ENCODE data around the gene CDH13.

Gene CDH13

DNA sequence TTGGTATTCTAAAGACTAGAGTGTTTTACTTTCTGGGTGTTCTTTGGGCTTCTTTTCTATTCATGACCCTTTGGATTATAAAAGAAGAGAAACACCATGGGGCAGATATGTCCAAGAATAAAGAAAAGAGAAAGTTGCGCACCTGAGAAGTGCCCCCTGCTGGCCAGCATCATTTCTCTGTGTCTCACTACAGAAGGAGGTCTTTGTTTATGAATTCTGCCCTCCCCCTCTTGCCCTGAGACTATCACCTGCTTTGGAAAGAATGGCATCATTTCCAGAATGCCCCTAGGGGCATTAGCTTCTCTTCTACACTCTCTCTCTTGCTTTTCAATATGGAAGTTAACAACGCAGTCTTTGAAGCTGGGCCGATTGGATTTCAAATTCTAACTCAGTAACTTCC lies 45.0 kb downstream of the CDH13 start:
- no peaks in the 10 kb centered on the region for H3K79me2 ChIP-seq (ENCODE audit: low read length)
- TF ChIP-seq EZH2phosphoT487 (IDR thresholded peaks at IDR 0.05; ENCODE audit: low read length) (no peak), CTCF (IDR thresholded peaks at IDR 0.05; ENCODE audit: low read length) (no peak; the same call in 1 of the 2 replicates), EZH2 (optimal IDR thresholded peaks at IDR 0.05; ENCODE audit: low read depth, low read length) (no peak)
- H3K4me1 ChIP-seq (ENCODE audit: low read length): no peaks in the 10 kb centered on the region
- H3K27me3 ChIP-seq (replicated peaks; ENCODE audit: insufficient read depth, low read length): no peaks in the 10 kb centered on the region
- DNase-seq: no peak
- no peaks in the 10 kb centered on the region for H3K36me3 ChIP-seq (replicated peaks; ENCODE audit: insufficient read depth, low read length)
- H3K9me3 ChIP-seq (replicated peaks; ENCODE audit: insufficient read depth, low read length): no peaks in the 10 kb centered on the region
- H2AFZ ChIP-seq (ENCODE audit: low read length): no peak overlapping the region
- H4K20me1 ChIP-seq (ENCODE audit: insufficient read depth, low read length): no peaks in the 10 kb centered on the region
- H3K4me3 ChIP-seq (ENCODE audit: low read length): no peak overlapping the region
- no peaks in the 10 kb centered on the region for H3K9me2 ChIP-seq (replicated peaks; ENCODE audit: insufficient read depth, low read length)
- H3K27ac ChIP-seq (ENCODE audit: low read length): no peak overlapping the region
- H3K4me2 ChIP-seq (ENCODE audit: low read depth, low read length): no peak overlapping the region
- H3F3A ChIP-seq (ENCODE audit: insufficient read depth, low read length): no peaks in the 10 kb centered on the region
- H3K9ac ChIP-seq (ENCODE audit: low read length): no peak overlapping the region

- no peaks in the 10 kb centered on the region for H3K79me2 ChIP-seq (ENCODE audit: low read length)
- H3K4me3 ChIP-seq (ENCODE audit: low read length): no peak overlapping the region
- no peaks in the 10 kb centered on the region for H3K36me3 ChIP-seq (replicated peaks; ENCODE audit: insufficient read depth, low read length)
- no peak overlapping the region for H3K4me2 ChIP-seq (ENCODE audit: low read depth, low read length)
- no peaks in the 10 kb centered on the region for H4K20me1 ChIP-seq (ENCODE audit: insufficient read depth, low read length)
- no peak overlapping the region for H2AFZ ChIP-seq (ENCODE audit: low read length)
- no peaks in the 10 kb centered on the region for H3K4me1 ChIP-seq (ENCODE audit: low read length)
- DNase-seq: no peak
- H3F3A ChIP-seq (ENCODE audit: insufficient read depth, low read length): no peaks in the 10 kb centered on the region
- H3K9me2 ChIP-seq (replicated peaks; ENCODE audit: insufficient read depth, low read length): no peaks in the 10 kb centered on the region
- no peaks in the 10 kb centered on the region for H3K27me3 ChIP-seq (replicated peaks; ENCODE audit: insufficient read depth, low read length)
- no peaks in the 10 kb centered on the region for H3K9me3 ChIP-seq (replicated peaks; ENCODE audit: insufficient read depth, low read length)
- no peak overlapping the region for H3K27ac ChIP-seq (ENCODE audit: low read length)
- TF ChIP-seq EZH2phosphoT487 (IDR thresholded peaks at IDR 0.05; ENCODE audit: low read length) (no peak), CTCF (IDR thresholded peaks at IDR 0.05; ENCODE audit: low read length) (no peak), EZH2 (optimal IDR thresholded peaks at IDR 0.05; ENCODE audit: low read depth, low read length) (no peak)
- no peak overlapping the region for H3K9ac ChIP-seq (ENCODE audit: low read length)
Measured at GRCh38 chr16:82672676-82673075, 45.9 kb downstream of the CDH13 start.

GRCh38 chr16:82675300-82675699 lies 48.5 kb downstream of the CDH13 start:
- no peaks in the 10 kb centered on the region for H3K36me3 ChIP-seq (replicated peaks; ENCODE audit: insufficient read depth, low read length)
- H3K27me3 ChIP-seq (replicated peaks; ENCODE audit: insufficient read depth, low read length): no peaks in the 10 kb centered on the region
- H2AFZ ChIP-seq (ENCODE audit: low read length): no peak overlapping the region
- DNase-seq: no peak
- no peaks in the 10 kb centered on the region for H4K20me1 ChIP-seq (ENCODE audit: insufficient read depth, low read length)
- H3K9ac ChIP-seq (ENCODE audit: low read length): no peak overlapping the region
- no peak overlapping the region for H3K4me3 ChIP-seq (ENCODE audit: low read length)
- no peak for TF ChIP-seq EZH2phosphoT487 (IDR thresholded peaks at IDR 0.05; ENCODE audit: low read length)
- TF ChIP-seq CTCF (IDR thresholded peaks at IDR 0.05; ENCODE audit: low read length): no peak
- no peak for TF ChIP-seq EZH2 (optimal IDR thresholded peaks at IDR 0.05; ENCODE audit: low read depth, low read length)
- H3K4me1 ChIP-seq (ENCODE audit: low read length): no peaks in the 10 kb centered on the region
- no peaks in the 10 kb centered on the region for H3K9me3 ChIP-seq (replicated peaks; ENCODE audit: insufficient read depth, low read length)
- H3K4me2 ChIP-seq (ENCODE audit: low read depth, low read length): no peak overlapping the region
- H3F3A ChIP-seq (ENCODE audit: insufficient read depth, low read length): no peaks in the 10 kb centered on the region
- no peak overlapping the region for H3K27ac ChIP-seq (ENCODE audit: low read length)
- no peaks in the 10 kb centered on the region for H3K79me2 ChIP-seq (ENCODE audit: low read length)
- H3K9me2 ChIP-seq (replicated peaks; ENCODE audit: insufficient read depth, low read length): no peaks in the 10 kb centered on the region
